Mucosa of descending colon (tissue), 3 donors: Measurements from ENCODE around the gene FAM24A. TPM values are rescaled to one million over a fixed set of nuclear protein-coding genes. Genes with fewer than 3 reads are reported as not detected.

Experiments
- ATAC-seq: fragments of 200-7000 bp; cut with Tn5 transposase; one replicate; pipeline ENCODE4 v1.9.1; 2020; ENCODE audit warnings: mild to moderate bottlenecking, moderate library complexity
- DNase-seq, 3 donors: peaks; one replicate each; pipeline ENCODE4 v3.0.0-alpha.2; 2020
- H3K36me3 ChIP-seq: fragments of 200-600 bp; one replicate; pipeline ENCODE4 v1.8.0; 2021; ENCODE audit warnings: low read depth, mild to moderate bottlenecking
- H3K4me1 ChIP-seq: fragments of 200-600 bp; one replicate; pipeline ENCODE4 v1.8.0; 2021; ENCODE audit warnings: low read depth, mild to moderate bottlenecking
- H3K4me3 ChIP-seq: fragments of 200-600 bp; one replicate; pipeline ENCODE4 v1.8.0; 2021; ENCODE audit warnings: mild to moderate bottlenecking
- H3K9me3 ChIP-seq: fragments of 200-600 bp; one replicate; pipeline ENCODE4 v1.8.0; 2021; ENCODE audit warnings: mild to moderate bottlenecking
- intact Hi-C, 2 donors: fragments of 100-400 bp; cut with DNase I in 1 of 2; cut with micrococcal nuclease in 1 of 2; formaldehyde crosslinking; loops; one replicate each; pipeline versions ENCODE4 v1.11.0 to v1.11.1; 2022; cut with DNase I, micrococcal nuclease
- total RNA-seq, 3 donors: library from RNA; stranded (reverse); fragmentation: NEBNext Ultra II Directional in 2 of 3; extraction: Animal tissue kit (Norgen Biotek cat#: 25700) in 2 of 3; gene quantifications; one replicate each; pipeline versions ENCODE4 v1.2.1 to v1.2.4, GENCODE V29; 2021 to 2023
- TF ChIP-seq, protein P1 (sequence below): fragments of 200-600 bp; IDR thresholded peaks from one replicate; pipeline ENCODE4 v1.8.0; 2022; ENCODE audit warnings: antibody characterized with exemption, mild to moderate bottlenecking
- donor health status: DM: no; HTN: no; CAD: no; lungs with moderate emphysema.
- donor health status: DM: no; HTN: no; CAD: no.
- donor health status: DM: no; HTN: yes; CAD: no.

FAM24A gene
- total RNA-seq, 3 donors from 2014 or later: not detected

- TF ChIP-seq, protein P1, sequence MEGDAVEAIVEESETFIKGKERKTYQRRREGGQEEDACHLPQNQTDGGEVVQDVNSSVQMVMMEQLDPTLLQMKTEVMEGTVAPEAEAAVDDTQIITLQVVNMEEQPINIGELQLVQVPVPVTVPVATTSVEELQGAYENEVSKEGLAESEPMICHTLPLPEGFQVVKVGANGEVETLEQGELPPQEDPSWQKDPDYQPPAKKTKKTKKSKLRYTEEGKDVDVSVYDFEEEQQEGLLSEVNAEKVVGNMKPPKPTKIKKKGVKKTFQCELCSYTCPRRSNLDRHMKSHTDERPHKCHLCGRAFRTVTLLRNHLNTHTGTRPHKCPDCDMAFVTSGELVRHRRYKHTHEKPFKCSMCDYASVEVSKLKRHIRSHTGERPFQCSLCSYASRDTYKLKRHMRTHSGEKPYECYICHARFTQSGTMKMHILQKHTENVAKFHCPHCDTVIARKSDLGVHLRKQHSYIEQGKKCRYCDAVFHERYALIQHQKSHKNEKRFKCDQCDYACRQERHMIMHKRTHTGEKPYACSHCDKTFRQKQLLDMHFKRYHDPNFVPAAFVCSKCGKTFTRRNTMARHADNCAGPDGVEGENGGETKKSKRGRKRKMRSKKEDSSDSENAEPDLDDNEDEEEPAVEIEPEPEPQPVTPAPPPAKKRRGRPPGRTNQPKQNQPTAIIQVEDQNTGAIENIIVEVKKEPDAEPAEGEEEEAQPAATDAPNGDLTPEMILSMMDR: no peak
- intact Hi-C loops: no loop called here
- no peak overlapping the region for H3K4me3 ChIP-seq
- H3K36me3 ChIP-seq: no peaks in the 10 kb centered on the region
- H3K4me1 ChIP-seq: no peaks in the 10 kb centered on the region
- DNase-seq (no peak), ATAC-seq (no peak)
- H3K9me3 ChIP-seq: no peaks in the 10 kb centered on the region
These were observed 19.7 kb downstream of the FAM24A start for GRCh38 chr10:122930140-122930539.

DNA sequence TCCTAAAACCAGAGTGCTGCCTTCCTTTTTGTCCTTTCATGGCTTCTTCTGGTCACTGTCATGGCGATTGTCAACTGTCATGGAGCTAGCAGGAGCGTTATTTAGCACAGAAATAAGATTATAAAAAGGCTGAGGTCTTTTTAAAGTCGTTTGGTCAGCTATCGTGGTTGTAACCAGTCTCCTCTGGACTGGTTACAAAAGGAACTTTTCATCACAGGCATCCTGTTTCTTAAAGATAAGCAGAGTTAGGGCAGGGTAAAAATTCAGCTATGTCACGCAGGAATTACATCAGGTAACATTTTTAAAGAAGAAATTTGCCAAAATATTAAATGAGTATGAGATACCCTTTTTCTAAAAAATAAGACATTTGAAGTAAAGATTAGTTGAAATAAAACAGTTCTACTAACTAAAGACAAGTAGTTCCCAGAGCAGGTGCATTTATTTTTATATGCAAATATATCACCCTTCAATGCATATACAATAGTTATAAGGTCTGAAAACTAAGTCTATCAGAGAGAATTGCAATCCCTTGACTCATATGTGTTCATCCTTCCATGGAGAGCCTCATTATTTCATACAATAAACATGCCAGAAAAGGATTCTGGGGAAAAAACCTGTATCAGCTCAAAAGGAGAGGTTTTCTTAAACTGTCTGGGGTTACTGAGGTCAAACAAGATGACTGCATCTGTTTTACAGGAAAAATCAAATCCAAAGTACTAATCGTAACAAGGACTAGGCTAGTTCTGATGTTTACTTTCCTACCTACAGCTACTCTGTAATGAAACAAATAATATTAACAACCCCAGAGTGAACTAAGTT, 20.9 kb downstream of the FAM24A start:
- H3K36me3 ChIP-seq: no peaks in the 10 kb centered on the region
- no peaks in the 10 kb centered on the region for H3K9me3 ChIP-seq
- H3K4me1 ChIP-seq: no peaks in the 10 kb centered on the region
- intact Hi-C loops: no loop called here
- no peak for DNase-seq
- TF ChIP-seq, protein P1: no peak
- no peak for ATAC-seq
- H3K4me3 ChIP-seq: no peak overlapping the region

DNA sequence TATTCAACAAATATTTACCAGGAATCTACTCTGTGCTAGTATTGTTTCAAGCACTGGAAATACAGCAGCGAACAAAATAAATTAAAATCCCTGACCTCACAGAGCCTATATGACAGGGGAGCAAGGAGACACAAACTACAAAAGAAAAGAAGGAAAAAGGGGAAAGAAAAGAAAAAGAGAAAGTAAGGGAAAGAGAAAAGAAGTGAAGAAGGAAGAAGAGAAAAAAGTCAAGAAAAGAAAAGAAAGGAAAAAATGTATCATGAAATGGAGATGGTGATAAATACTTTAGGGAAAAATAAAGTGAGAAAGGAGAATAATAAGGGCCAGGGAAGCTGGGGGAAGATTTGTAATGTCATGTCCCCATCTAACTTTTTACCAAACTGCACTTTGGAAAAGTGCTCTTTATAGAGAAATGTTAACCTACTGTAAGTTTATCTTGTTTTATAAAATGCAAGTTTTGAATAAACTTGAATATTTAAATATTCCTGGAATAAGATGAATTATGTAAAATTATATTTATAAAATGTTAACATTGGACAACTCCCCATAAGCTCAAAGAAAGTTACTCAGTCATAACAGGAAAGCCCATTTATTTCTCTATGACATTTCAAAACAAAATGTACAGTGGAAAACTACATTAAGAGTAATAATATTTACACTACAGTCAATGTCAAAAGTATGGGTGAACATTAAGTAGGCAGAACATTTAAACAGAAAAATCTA, 28.9 kb downstream of the FAM24A start:
- Histone ChIP-seq H3K36me3 (no peaks in the 10 kb centered on the region), H3K4me3 (no peak overlapping the region), H3K4me1 (no peaks in the 10 kb centered on the region), H3K9me3 (no peaks in the 10 kb centered on the region)
- TF ChIP-seq, protein P1: no peak
- DNase-seq (no peak), ATAC-seq (no peak)
- intact Hi-C loops: no loop called here

GRCh38 chr10:122939856-122940543, 29.6 kb downstream of the FAM24A start:
- H3K36me3 ChIP-seq: no peaks in the 10 kb centered on the region
- no peaks in the 10 kb centered on the region for H3K9me3 ChIP-seq
- H3K4me3 ChIP-seq: no peak overlapping the region
- no peaks in the 10 kb centered on the region for H3K4me1 ChIP-seq
- intact Hi-C loops: no loop called here
- no peak for ATAC-seq
- TF ChIP-seq, protein P1: no peak
- no peak for DNase-seq

DNA sequence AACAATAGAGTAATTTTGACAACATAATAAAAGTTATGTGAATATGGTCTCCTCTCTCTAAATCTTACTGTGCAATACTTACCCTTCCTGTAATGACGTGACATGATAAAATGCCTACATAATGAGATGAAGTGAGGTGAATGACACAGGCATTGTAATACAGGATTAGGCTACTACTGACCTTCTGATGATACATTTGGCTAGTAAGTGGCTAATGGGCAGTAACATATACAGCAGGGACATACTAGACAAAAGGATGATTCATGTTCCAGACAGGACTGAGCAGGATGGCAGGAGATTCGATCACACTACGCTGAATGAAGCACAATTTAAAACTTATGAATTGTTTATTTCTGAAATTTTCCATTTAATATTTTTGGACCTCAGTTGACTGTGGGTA, 38.9 kb downstream of the FAM24A start:
- no peaks in the 10 kb centered on the region for H3K9me3 ChIP-seq
- TF ChIP-seq, protein P1: no peak
- peaks cover 9% of the 10 kb centered on the region for H3K4me1 ChIP-seq
- intact Hi-C loops: no loop called here
- H3K4me3 ChIP-seq: no peak overlapping the region
- no peaks in the 10 kb centered on the region for H3K36me3 ChIP-seq
- ATAC-seq (no peak), DNase-seq (no peak)
